PC-9 (cell line): ENCODE data around the gene TNFRSF14.

Experiments
- CTCF ChIP-seq: fragments of 200-600 bp; sonication (generic); conservative IDR thresholded peaks from 2 replicates; pipeline ENCODE4 v1.6.1; 2017; ENCODE audit warnings: mixed run types, antibody characterized with exemption, mild to moderate bottlenecking, moderate library complexity
- EZH2 ChIP-seq: fragments of 200-600 bp; sonication (generic); IDR thresholded peaks from 2 replicates; pipeline ENCODE4 v1.8.0; 2017; ENCODE audit warnings: antibody characterized with exemption, low read depth

GRCh38 chr1:2546515-2547209, 9.5 kb upstream of the TNFRSF14 start:
- TF ChIP-seq CTCF, result no peak
- no peak for TF ChIP-seq EZH2
